Transverse colon (tissue), 4 donors: ENCODE measurements around the gene KCNQ1OT1. TPM values are rescaled to one million over a fixed set of nuclear protein-coding genes. Genes with fewer than 3 reads are reported as not detected.

Source experiments
- DNase-seq: peaks from one replicate; pipeline ENCODE4 v3.0.0-alpha.2; 2019
- H3K27ac ChIP-seq, 4 donors: fragments of 200-600 bp; sonication (generic); 2 replicates each; pipeline ENCODE4 v1.5.1; 2016 to 2018; ENCODE audit warnings: inconsistent platforms in 4 of 4
- H3K27me3 ChIP-seq: fragments of 200-600 bp; sonication (generic); 2 replicates; pipeline ENCODE4 v1.5.1; 2017; ENCODE audit warnings: inconsistent platforms
- H3K36me3 ChIP-seq, 4 donors: fragments of 200-600 bp; sonication (generic); 2 replicates each; pipeline ENCODE4 v1.5.1; 2017 to 2019; ENCODE audit warnings: inconsistent platforms in 4 of 4
- H3K4me1 ChIP-seq, 4 donors: fragments of 200-600 bp; sonication (generic); 2 replicates each; pipeline ENCODE4 v1.5.1; 2017 to 2020; ENCODE audit warnings: inconsistent platforms in 4 of 4
- H3K4me3 ChIP-seq, 4 donors: fragments of 200-600 bp; sonication (generic); 1 replicate in 1 of 4; 2 replicates in 3 of 4; pipeline versions ENCODE4 v1.5.1 to v1.6.1; 2017 to 2019; ENCODE audit warnings: inconsistent platforms in 4 of 4
- H3K9me3 ChIP-seq, 2 donors: fragments of 200-600 bp; sonication (generic); 2 replicates each; pipeline ENCODE4 v1.5.1; 2017 to 2019; ENCODE audit warnings: inconsistent platforms in 2 of 2
- CTCF ChIP-seq, 5 experiments: fragments of 200-600 bp in 3 of 5; fragments of 450-650 bp in 2 of 5; sonication (generic) in 3 of 5; IDR thresholded peaks; 1 replicate in 2 of 5; 2 replicates in 3 of 5; pipeline ENCODE4 v1.5.1; 2016 to 2017; ENCODE audit warnings: antibody characterized with exemption in 5 of 5, inconsistent platforms in 3 of 5, mild to moderate bottlenecking in 2 of 5, moderate library complexity in 1 of 5
- EP300 ChIP-seq: sonication (generic); formaldehyde crosslinking; IDR thresholded peaks from one replicate; pipeline ENCODE4 v1.6.1; 2017; ENCODE audit warnings: antibody characterized with exemption, low read depth
- POLR2A ChIP-seq: fragments of 450-650 bp; IDR thresholded peaks from one replicate; pipeline ENCODE4 v1.6.1; 2016; ENCODE audit warnings: antibody characterized with exemption, mild to moderate bottlenecking, moderate library complexity
- POLR2AphosphoS5 ChIP-seq, 3 donors: sonication (generic); formaldehyde crosslinking; IDR thresholded peaks; one replicate each; pipeline ENCODE4 v1.6.1; 2016; ENCODE audit warnings: antibody characterized with exemption in 3 of 3
- WGBS, 2 donors: methylation state at CpG; one replicate each; pipeline ENCODE4 v1.1.5; 2018; ENCODE audit warnings: low coverage in 1 of 2; 5-methylcytosine and 5-hydroxymethylcytosine counted together
- in situ Hi-C, 4 donors: fragments of 200-750 bp; cut with MboI; loops; one replicate each; pipeline versions ENCODE4 v1.15.0 to v1.15.1; 2017; ENCODE audit warnings: low sequenced_read_pairs in 3 of 4, low pct_ligation_motif_present in 1 of 4, low pct_unique_long_range_greater_than_20kb in 1 of 4
- intact Hi-C: fragments of 100-400 bp; cut with DNase I; formaldehyde crosslinking; loops from one replicate; pipeline ENCODE4 v1.15.1; 2023; ENCODE audit warnings: low total_unique reads
- total RNA-seq, 4 donors: library from RNA; depleted of rRNA; stranded (reverse); fragments of >200 nt; gene quantifications; one replicate each; pipeline ENCODE4 v1.1.0, GENCODE V29; 2016

KCNQ1OT1 gene
- total RNA-seq, 4 donors from 2014 or later = 1.5 to 5.0 (median 1.9) TPM

DNA sequence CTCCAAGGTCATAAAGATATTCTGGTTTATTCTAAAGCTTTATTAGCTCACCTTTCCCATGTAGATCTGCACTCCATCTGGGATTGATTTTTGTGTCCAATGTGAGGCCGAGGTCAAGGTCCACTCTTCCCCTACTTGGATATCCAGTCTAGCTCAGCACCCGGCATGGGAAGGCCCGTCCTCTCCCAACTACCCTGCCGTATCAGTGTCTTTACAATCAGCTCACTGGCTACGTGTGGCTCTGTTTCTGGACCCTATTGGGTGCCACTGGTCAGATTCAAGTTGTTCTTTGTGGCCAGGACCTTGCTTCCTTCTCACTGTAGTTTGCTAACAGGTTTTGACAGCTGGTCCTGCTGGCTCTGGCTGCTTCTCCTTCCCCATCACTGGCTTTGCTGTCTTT is 30.9 kb downstream of the KCNQ1OT1 start:
- H3K27me3 ChIP-seq = no peaks in the 10 kb centered on the region
- in situ Hi-C loops = no loop called here
- H3K9me3 ChIP-seq = no peaks in the 10 kb centered on the region
- no peak overlapping the region for H3K27ac ChIP-seq
- WGBS, 2 donors = 88 to 92% methylated on average over 4 to 5 of the region's 5 CpGs
- H3K4me1 ChIP-seq = peaks cover 0 to 1% (median 0%) of the 10 kb centered on the region in 4 donors
- intact Hi-C loops = no loop called here
- TF ChIP-seq CTCF (IDR thresholded peaks at IDR 0.05) (no peak), POLR2AphosphoS5 (IDR thresholded peaks at IDR 0.05) (no peak), EP300 (no peak), POLR2A (no peak)
- DNase-seq = no peak
- no peak overlapping the region for H3K4me3 ChIP-seq
- no peaks in the 10 kb centered on the region for H3K36me3 ChIP-seq

DNA sequence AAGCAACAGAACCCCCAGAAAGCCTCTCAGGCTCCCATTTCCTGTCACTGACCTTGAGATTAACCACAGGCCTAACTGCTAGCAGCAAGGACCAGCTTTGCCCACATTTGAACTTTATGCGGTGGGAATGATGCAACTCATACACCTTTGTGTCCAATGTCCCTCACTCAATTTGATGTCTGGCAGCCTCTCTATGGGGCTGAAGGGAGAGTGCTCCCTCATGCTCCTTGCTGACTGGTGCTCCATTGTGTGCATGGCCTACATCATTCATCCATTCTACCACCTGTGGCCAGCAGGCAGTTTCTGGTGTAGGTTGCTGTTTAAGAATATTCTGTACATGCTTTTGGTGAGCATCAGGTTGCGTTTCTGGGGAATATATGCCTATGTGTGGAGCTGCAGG is 31.9 kb downstream of the KCNQ1OT1 start:
- H3K4me1 ChIP-seq = no peaks in the 10 kb centered on the region
- 97% methylated on average over 2 of the region's 2 CpGs; no CpG with 5 or more reads in 1 of the 2 donors for WGBS, 2 donors
- no peak for DNase-seq
- in situ Hi-C loops (no loop called here), intact Hi-C loops (no loop called here)
- no peaks in the 10 kb centered on the region for H3K9me3 ChIP-seq
- no peaks in the 10 kb centered on the region for H3K36me3 ChIP-seq
- no peak for TF ChIP-seq CTCF (IDR thresholded peaks at IDR 0.05)
- TF ChIP-seq EP300 = no peak
- no peak for TF ChIP-seq POLR2A
- TF ChIP-seq POLR2AphosphoS5 (IDR thresholded peaks at IDR 0.05) = no peak
- H3K4me3 ChIP-seq = no peak overlapping the region
- H3K27me3 ChIP-seq = no peaks in the 10 kb centered on the region
- no peak overlapping the region for H3K27ac ChIP-seq

- TF ChIP-seq POLR2A (no peak), CTCF (IDR thresholded peaks at IDR 0.05) (no peak), POLR2AphosphoS5 (IDR thresholded peaks at IDR 0.05) (no peak), EP300 (no peak)
- intact Hi-C loops (no loop called here), in situ Hi-C loops (no loop called here)
- Histone ChIP-seq H3K4me1 (no peaks in the 10 kb centered on the region), H3K27ac (no peak overlapping the region), H3K4me3 (no peak overlapping the region), H3K27me3 (no peaks in the 10 kb centered on the region), H3K36me3 (no peaks in the 10 kb centered on the region), H3K9me3 (no peaks in the 10 kb centered on the region)
- WGBS, 2 donors = 82 to 93% methylated on average over 3 to 15 of the region's 15 CpGs
- DNase-seq = no peak
Measured at GRCh38 chr11:2666828-2667570, 32.8 kb downstream of the KCNQ1OT1 start.

DNA sequence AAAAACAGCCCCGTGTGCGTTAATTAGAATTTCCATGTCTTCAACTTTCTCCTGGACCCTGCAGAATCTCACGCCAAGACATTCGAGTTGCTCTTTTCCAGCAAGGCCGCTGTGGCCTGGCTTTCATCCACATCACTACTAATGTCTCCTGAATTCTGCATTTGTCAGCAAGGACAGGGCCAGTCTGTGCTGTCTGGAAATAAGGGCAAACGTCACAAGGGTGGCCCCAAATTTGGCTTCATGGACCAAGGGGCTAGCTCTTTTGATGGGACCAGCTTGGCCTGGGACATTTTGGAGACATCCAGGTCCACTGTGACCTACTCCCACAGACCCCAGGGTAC is 33.4 kb downstream of the KCNQ1OT1 start:
- no peak for DNase-seq
- Histone ChIP-seq H3K9me3 (no peaks in the 10 kb centered on the region), H3K27ac (no peak overlapping the region), H3K4me1 (no peaks in the 10 kb centered on the region), H3K4me3 (no peak overlapping the region), H3K36me3 (no peaks in the 10 kb centered on the region), H3K27me3 (no peaks in the 10 kb centered on the region)
- intact Hi-C loops (no loop called here), in situ Hi-C loops (no loop called here)
- 60 to 77% methylated on average over 1 to 6 of the region's 6 CpGs for WGBS, 2 donors
- TF ChIP-seq POLR2A (no peak), POLR2AphosphoS5 (IDR thresholded peaks at IDR 0.05) (peak in 2 of 3 donors; percentile 45 to 51)
